Testis (tissue), 2 donors: ENCODE measurements around the gene FOXN4.

Experiments used
- POLR2A ChIP-seq: fragments of 450-650 bp; IDR thresholded peaks from one replicate; pipeline ENCODE4 v1.6.1; 2017; ENCODE audit warnings: antibody characterized with exemption, mild to moderate bottlenecking, moderate library complexity
- TF ChIP-seq, protein P1 (sequence below), 3 experiments: fragments of 450-650 bp in 2 of 3; fragments of 200-600 bp in 1 of 3; sonication (generic) in 1 of 3; IDR thresholded peaks; one replicate each; pipeline ENCODE4 v1.5.1; 2016 to 2019; ENCODE audit warnings: antibody characterized with exemption in 3 of 3, mild to moderate bottlenecking in 2 of 3, moderate library complexity in 1 of 3

DNA sequence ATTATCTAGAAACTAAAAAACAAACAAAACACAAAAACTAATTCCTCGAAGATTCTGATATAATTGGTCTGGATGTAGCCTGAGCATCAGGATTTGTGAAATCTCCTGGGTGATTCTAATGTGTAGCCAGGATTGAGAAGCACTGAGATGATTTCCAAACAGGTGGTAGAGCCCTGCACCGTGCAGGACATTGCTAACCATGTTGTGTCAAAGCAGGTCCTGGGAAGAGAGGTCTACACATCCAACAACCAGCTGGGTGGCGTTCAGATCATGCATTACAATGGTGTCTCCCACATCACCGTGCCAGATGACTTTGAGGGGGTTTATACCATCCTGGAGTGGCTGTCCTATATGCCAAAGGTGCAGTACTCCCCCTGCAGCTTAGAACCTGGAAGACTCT lies 56.3 kb downstream of the FOXN4 start:
- TF ChIP-seq, protein P1, sequence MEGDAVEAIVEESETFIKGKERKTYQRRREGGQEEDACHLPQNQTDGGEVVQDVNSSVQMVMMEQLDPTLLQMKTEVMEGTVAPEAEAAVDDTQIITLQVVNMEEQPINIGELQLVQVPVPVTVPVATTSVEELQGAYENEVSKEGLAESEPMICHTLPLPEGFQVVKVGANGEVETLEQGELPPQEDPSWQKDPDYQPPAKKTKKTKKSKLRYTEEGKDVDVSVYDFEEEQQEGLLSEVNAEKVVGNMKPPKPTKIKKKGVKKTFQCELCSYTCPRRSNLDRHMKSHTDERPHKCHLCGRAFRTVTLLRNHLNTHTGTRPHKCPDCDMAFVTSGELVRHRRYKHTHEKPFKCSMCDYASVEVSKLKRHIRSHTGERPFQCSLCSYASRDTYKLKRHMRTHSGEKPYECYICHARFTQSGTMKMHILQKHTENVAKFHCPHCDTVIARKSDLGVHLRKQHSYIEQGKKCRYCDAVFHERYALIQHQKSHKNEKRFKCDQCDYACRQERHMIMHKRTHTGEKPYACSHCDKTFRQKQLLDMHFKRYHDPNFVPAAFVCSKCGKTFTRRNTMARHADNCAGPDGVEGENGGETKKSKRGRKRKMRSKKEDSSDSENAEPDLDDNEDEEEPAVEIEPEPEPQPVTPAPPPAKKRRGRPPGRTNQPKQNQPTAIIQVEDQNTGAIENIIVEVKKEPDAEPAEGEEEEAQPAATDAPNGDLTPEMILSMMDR (IDR thresholded peaks at IDR 0.05) = no peak
- no peak for TF ChIP-seq POLR2A
